Nephron progenitor cell (in vitro differentiated cells): Measurements from ENCODE around the gene SLC46A3.

Experiments used
- DNase-seq: peaks from one replicate; pipeline ENCODE4 v3.0.0; 2021
- H3K27ac Mint-ChIP-seq: 2 replicates; pipeline ENCODE4 v1.8.0; 2021; ENCODE audit warnings: mild to moderate bottlenecking, moderate library complexity, mixed read lengths
- H3K27me3 Mint-ChIP-seq: 2 replicates; pipeline ENCODE4 v1.8.0; 2021; ENCODE audit warnings: mild to moderate bottlenecking, low read depth, mixed read lengths; ENCODE audit not compliant: poor library complexity
- H3K36me3 Mint-ChIP-seq: 2 replicates; pipeline ENCODE4 v1.8.0; 2021; ENCODE audit warnings: low read depth, mixed read lengths
- H3K4me1 Mint-ChIP-seq: 2 replicates; pipeline ENCODE4 v1.8.0; 2021; ENCODE audit warnings: mixed read lengths
- H3K4me3 Mint-ChIP-seq: 2 replicates; pipeline ENCODE4 v1.8.0; 2021; ENCODE audit warnings: mild to moderate bottlenecking, moderate library complexity, mixed read lengths
- H3K9me3 Mint-ChIP-seq: 2 replicates; pipeline ENCODE4 v1.8.0; 2021; ENCODE audit warnings: mild to moderate bottlenecking, moderate library complexity, mixed read lengths
- TF ChIP-seq, protein P1 (sequence below): fragments of 200-600 bp; sonication (generic); IDR thresholded peaks from 2 replicates; pipeline ENCODE4 v1.5.0; 2021; ENCODE audit warnings: antibody characterized with exemption

The SLC46A3 gene, protein sequence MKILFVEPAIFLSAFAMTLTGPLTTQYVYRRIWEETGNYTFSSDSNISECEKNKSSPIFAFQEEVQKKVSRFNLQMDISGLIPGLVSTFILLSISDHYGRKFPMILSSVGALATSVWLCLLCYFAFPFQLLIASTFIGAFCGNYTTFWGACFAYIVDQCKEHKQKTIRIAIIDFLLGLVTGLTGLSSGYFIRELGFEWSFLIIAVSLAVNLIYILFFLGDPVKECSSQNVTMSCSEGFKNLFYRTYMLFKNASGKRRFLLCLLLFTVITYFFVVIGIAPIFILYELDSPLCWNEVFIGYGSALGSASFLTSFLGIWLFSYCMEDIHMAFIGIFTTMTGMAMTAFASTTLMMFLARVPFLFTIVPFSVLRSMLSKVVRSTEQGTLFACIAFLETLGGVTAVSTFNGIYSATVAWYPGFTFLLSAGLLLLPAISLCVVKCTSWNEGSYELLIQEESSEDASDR

DNA sequence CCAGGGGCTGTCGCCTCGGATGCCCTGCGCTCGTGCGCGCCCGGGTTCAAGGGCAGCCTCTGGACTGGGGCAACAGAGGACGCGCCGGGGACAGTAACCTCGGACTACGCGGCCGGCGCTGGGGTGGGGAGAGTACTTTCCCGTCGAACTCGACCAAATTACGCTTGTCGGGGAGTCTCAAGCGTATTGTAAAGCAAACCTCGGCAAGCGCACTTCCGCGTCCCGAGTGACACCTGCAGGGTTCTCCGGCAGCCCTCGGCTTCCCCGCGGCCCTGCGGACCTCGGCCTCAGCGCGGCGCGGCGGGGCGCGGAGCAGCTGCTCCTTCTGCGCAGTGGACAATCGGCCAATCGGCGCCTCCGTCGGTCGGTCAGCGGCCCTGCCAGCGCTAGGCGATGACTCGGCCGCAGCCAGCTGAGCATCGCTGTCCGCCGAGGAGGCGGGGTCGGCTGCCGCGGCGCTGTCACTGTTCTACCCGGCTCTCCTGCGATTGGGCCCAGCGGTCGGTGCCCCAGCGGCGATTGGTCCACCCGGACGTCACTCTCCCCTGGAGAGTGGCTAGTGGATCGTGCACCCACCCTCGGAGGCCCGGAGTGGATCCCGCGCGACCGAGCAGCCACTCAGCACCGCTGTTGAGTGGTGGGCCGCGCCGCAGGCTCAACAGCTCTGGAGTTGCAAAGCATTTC, at the start of gene SLC46A3:
Gene SLC46A3 (minus strand): TSS at position 428 of the 684 bp plus-strand sequence. CDS start 972 bp downstream, outside the sequence.
- H3K27me3 Mint-ChIP-seq = peaks cover 71% of the 10 kb centered on the region
- H3K36me3 Mint-ChIP-seq = no peaks in the 10 kb centered on the region
- peak; percentile 99 for DNase-seq
- no peaks in the 10 kb centered on the region for H3K9me3 Mint-ChIP-seq
- TF ChIP-seq, protein P1, sequence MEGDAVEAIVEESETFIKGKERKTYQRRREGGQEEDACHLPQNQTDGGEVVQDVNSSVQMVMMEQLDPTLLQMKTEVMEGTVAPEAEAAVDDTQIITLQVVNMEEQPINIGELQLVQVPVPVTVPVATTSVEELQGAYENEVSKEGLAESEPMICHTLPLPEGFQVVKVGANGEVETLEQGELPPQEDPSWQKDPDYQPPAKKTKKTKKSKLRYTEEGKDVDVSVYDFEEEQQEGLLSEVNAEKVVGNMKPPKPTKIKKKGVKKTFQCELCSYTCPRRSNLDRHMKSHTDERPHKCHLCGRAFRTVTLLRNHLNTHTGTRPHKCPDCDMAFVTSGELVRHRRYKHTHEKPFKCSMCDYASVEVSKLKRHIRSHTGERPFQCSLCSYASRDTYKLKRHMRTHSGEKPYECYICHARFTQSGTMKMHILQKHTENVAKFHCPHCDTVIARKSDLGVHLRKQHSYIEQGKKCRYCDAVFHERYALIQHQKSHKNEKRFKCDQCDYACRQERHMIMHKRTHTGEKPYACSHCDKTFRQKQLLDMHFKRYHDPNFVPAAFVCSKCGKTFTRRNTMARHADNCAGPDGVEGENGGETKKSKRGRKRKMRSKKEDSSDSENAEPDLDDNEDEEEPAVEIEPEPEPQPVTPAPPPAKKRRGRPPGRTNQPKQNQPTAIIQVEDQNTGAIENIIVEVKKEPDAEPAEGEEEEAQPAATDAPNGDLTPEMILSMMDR = no peak
- H3K4me3 Mint-ChIP-seq = peak within 1 kb of the TSS; percentile 88
- no peak within 1 kb of the TSS for H3K27ac Mint-ChIP-seq
- H3K4me1 Mint-ChIP-seq = peaks cover 8% of the 10 kb centered on the region

- DNase-seq = no peak
- no peak overlapping the region for H3K4me3 Mint-ChIP-seq
- peaks cover 24% of the 10 kb centered on the region for H3K9me3 Mint-ChIP-seq
- H3K4me1 Mint-ChIP-seq = no peaks in the 10 kb centered on the region
- TF ChIP-seq, protein P1 = no peak
- peaks cover 5% of the 10 kb centered on the region for H3K27me3 Mint-ChIP-seq
- peaks cover 3% of the 10 kb centered on the region for H3K36me3 Mint-ChIP-seq
- no peak overlapping the region for H3K27ac Mint-ChIP-seq
These were observed 45.1 kb upstream of the SLC46A3 start for GRCh38 chr13:28763887-28764286.

DNA sequence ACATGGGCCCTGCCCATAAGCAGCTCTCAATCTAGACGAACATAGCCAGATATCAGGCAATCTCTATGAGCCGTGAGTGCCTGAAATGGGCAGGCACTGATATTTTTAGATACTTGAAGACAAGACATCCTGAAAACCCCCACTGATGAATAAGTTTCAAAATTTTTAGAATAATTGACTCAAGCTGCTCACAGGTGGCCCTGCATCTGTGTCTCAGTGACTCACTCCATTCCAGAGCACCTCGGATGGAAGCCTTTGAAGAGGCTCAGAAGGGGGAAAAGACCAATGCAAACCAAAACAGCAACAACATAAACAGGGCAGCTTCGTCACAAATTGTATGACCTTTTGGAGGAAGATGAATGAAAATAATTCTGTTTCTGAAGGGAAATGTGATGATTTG, 42.8 kb upstream of the SLC46A3 start:
- H3K27ac Mint-ChIP-seq = no peak overlapping the region
- DNase-seq = no peak
- H3K4me3 Mint-ChIP-seq = no peak overlapping the region
- peaks cover 11% of the 10 kb centered on the region for H3K36me3 Mint-ChIP-seq
- H3K9me3 Mint-ChIP-seq = peaks cover 39% of the 10 kb centered on the region
- TF ChIP-seq, protein P1 = no peak
- no peaks in the 10 kb centered on the region for H3K4me1 Mint-ChIP-seq
- H3K27me3 Mint-ChIP-seq = peaks cover 5% of the 10 kb centered on the region

DNA sequence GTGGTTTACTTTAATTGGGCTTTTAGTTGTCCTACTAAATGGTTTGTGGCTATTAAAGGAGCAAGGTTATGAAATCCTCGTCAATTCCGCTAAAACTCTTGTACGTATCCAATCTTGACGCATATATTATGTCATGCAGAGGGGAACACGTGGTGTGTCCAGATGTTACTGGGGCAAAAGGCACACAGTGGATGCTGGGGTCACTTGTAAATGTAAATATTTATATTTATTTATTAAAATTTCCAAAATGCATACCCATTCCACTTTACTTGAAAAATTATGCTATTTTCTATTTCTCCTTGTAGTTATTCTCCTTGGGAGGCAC, 36.7 kb upstream of the SLC46A3 start:
- Mint-ChIP-seq H3K4me1 (peaks cover 21% of the 10 kb centered on the region), H3K36me3 (peaks cover 11% of the 10 kb centered on the region), H3K27ac (no peak overlapping the region), H3K27me3 (peaks cover 2% of the 10 kb centered on the region), H3K9me3 (peaks cover 57% of the 10 kb centered on the region), H3K4me3 (no peak overlapping the region)
- DNase-seq = no peak
- TF ChIP-seq, protein P1 = no peak

DNA sequence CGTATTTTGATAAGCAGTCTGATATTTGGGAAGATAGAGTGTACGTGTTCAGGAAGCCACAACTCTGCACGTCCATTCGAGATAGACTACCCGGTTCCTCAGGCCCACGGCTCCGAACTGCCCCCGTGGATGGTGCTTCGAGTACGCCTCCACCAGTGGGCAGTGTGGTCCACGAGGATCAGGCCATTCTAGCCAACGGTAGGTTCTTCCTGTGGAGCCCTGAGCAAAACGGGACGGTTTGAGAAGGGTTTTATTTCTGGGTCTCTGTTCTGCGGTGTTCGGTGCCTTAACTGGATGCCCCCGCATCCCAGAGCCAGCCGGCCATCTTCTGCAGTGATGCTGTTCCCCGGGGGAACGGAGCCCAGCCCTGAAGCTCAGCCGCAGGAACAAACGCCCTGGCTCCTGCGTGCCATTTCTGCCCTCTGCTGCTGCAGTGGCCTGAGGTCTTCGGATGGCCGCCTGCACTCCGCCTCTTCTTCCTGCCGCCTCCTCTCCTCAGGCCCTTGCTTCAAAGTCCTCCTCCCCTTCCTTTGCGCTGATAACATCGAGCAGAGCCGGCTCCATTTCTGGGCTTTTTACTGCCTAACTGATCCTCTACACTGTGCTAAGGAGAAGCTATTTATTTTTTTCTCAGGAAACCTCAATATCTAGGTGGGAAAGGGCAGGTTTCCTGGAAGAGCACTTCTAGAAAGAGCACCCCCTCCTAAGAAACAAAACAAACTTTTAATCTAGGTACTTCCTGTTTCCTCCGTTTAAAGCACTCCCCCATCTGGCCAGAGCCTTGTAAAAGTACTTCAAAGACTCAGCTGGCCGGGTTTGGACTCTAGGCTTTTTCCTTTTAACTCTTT, 36.2 kb upstream of the SLC46A3 start:
- TF ChIP-seq, protein P1 = no peak
- H3K27me3 Mint-ChIP-seq = no peaks in the 10 kb centered on the region
- no peak for DNase-seq
- peaks cover 21% of the 10 kb centered on the region for H3K4me1 Mint-ChIP-seq
- peaks cover 54% of the 10 kb centered on the region for H3K9me3 Mint-ChIP-seq
- H3K36me3 Mint-ChIP-seq = peaks cover 11% of the 10 kb centered on the region
- peak overlapping the region; percentile 70 for H3K27ac Mint-ChIP-seq
- H3K4me3 Mint-ChIP-seq = peak overlapping the region; percentile 59
